Endometrium (tissue), 2 donors: Measurements from ENCODE around the gene ZBTB9.
A peak's percentile ranks its signal among the peaks of the same experiment; 100 is the strongest.

ENCODE experiments used
- FAIRE-seq: peaks from 2 replicates; lab custom pipeline; 2012; peaks lifted over from hg19 to GRCh38; lab: Jason Lieb, UNC
- donor health status: control.
- donor health status: control.

Gene ZBTB9, protein sequence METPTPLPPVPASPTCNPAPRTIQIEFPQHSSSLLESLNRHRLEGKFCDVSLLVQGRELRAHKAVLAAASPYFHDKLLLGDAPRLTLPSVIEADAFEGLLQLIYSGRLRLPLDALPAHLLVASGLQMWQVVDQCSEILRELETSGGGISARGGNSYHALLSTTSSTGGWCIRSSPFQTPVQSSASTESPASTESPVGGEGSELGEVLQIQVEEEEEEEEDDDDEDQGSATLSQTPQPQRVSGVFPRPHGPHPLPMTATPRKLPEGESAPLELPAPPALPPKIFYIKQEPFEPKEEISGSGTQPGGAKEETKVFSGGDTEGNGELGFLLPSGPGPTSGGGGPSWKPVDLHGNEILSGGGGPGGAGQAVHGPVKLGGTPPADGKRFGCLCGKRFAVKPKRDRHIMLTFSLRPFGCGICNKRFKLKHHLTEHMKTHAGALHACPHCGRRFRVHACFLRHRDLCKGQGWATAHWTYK

DNA sequence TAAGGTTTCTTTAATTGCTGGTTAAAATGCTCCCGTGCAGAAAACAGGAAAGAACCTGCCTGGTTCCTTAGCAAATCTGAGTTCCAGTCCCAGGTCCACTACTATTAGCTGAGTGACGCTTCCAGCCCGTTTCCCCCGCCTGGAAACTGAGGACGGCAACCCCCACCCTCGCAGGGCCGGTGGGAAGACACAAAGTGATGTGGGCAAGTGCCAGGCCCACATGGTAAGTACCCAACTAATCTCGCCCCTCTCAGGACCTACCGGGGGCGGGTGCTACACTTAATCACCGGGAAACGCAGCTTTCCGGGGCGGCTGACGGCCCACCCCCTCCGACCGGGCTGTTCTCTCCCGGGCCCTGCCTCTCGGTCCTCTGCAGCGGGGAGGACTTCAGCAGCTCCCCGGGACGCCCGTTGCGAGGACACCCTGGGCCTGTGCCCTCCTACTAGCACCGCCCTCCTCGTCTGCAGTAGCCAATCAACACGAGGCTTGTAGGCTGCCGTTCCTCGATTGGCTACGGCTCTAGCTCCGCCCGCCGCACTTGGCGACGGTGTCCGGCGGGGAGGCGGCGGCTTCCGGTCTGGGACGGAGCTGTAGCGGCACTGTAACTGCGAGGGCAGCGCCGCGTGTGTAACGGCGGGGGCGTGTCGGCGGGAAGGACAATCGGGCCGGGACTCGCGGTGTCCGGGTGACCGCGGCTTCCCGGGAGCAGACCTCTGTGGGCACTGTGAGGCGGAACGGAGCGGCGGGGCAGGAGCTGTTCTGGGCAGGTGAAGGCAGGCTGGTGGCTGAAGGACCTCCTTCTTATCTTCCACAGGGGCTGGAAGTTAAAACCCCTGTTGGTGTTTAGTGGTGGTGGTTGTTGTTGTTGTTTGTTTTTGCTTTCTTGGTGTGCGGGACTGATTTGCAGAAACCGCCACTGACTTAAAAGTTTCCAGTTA is at the start of gene ZBTB9:
Gene ZBTB9, plus strand, starts transcription at position 568 of the 938 bp plus-strand sequence. CDS start 525 bp downstream, outside the sequence.
- FAIRE-seq: peak; percentile 90

DNA sequence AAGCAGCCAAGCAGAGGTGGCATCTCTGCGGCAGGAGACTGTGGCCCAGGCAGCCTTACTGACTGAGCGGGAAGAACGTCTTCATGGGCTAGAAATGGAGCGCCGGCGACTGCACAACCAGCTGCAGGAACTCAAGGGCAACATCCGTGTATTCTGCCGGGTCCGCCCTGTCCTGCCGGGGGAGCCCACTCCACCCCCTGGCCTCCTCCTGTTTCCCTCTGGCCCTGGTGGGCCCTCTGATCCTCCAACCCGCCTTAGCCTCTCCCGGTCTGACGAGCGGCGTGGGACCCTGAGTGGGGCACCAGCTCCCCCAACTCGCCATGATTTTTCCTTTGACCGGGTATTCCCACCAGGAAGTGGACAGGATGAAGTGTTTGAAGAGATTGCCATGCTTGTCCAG is 49.5 kb upstream of the ZBTB9 start:
- no peak for FAIRE-seq

DNA sequence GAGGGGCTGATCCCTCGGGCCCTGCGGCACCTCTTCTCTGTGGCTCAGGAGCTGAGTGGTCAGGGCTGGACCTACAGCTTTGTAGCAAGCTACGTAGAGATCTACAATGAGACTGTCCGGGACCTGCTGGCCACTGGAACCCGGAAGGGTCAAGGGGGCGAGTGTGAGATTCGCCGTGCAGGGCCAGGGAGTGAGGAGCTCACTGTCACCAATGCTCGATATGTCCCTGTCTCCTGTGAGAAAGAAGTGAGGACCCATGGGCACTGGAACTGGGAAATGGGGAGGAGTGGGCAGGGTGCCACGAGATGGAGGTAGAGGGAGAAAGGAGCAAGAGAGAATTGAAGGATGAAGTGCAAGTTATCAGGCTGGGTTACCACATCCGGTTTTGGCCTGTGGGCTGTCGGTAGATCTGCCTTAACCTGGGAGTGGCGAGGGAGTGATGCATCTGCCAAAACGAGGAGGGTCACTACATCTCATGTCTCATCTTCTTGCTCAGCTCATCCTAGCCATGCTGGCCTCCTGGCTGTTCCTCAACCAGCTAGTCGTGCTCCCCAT is 48.9 kb upstream of the ZBTB9 start:
- FAIRE-seq: no peak

DNA sequence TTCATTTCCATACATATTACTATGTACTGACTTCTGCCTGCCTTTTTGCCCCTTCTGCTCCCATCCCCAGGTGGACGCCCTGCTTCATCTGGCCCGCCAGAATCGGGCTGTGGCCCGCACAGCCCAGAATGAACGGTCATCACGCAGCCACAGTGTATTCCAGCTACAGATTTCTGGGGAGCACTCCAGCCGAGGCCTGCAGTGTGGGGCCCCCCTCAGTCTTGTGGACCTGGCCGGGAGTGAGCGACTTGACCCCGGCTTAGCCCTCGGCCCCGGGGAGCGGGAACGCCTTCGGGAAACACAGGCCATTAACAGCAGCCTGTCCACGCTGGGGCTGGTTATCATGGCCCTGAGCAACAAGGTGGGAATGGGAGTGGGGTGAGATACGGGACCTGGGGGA is 48.2 kb upstream of the ZBTB9 start:
- FAIRE-seq: no peak

DNA sequence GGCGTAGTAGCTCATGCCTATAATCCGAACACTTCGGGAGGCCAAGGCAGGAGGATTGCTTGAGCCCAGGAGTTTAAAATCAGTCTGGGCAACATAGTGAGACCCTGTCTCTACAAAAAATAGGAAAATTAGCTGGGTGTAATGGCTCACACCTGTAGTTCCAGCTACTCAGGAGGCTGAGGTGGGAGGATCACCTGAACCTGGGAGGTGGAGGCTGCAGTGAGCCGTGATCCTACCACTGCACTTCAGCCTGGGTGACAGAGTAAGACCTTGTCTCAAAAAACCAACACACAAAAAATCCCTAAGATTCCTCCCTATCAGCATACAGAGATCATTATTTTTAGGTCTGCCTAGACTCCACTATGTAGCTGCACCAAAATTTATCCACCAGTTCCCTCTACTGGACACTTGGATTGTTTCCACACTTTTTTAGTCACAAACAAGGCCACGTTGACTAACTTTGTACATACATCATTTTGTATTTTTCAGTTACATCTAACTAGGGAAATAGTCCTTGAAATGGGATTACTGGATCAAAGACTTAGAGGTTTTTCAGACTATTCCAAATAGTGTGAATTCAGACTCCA is 47.2 kb upstream of the ZBTB9 start:
- FAIRE-seq: no peak

DNA sequence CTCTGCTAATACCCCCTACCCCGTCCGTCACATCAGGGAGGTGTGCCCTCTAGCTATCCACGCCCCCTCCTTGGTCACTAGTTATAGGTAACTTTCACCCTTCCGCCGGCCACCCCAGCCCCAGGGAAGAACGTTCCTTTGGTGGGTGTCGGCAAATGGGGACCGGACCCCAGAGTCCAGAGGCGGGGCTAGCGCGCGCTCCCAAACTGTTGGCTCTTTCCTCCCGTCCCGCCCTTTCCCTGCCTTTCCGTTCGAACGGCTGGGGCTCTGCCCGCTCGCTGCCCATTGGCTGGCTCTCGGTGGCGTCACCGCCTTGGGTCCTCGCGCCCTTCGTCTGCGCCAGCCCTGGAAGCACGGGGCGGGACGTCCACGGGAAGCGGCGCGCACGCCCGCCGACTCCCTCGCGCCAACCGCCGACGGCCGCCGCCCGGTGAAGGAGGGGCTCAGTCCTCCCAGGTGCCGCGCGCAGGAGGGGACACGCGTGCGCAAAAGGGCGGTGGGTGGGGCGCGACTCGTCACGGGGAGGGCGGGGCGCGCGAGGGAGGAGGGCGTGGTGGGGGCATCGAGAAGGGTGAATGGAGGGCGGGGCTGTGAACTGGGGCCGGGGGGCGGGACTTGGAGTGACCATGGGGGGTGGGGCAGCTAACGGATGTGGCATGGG is 44.2 kb upstream of the ZBTB9 start:
- FAIRE-seq: no peak

DNA sequence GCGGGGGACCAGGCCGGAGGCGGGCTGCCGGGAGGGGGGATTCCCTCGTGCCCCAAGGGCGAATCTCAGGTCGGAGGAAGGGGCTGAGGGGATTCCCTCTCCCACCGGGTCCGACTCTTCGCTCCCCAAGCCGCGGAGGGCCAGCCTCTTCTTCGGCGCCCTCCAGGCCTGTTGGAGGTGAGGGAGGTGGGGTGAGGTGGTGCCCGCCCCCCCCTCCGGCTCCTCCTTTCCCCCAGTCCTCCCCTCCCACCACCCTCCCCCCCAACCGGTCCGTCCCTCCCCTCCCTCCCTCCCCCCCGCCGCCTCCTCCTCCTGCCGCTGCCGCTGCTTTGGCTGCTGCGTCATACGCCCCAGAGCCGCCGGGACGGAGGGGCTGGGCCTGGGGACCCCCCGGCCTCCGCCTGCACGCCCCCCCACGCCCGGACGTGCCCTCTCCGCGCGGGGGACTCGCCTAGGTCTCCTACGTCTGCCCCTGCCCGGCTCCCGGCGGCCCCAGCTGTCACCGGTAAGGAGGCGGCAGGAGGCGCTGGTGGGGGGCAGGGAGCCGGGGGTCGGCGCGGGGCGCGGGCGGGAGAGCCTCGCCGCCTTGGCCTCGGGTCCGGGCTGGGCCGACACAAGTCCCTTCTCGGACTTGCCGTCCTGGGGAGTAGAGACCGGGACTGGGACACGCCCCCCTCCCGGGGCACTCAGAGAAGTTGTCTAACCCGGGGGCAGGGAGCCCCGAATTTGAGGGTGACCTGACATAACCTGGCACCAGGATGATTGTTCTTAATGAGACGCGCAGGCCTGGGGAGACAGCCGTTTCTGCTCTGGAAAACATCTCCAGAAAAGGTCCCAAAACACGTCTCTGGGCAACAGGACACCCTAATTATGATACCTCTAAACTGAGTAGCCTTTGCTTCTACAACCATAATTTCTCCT is 43.4 kb upstream of the ZBTB9 start, which contains the start of gene PHF1:
Gene PHF1, plus strand, starts transcription at position 304 of the 921 bp plus-strand sequence. CDS start 1,250 bp downstream, outside the sequence.
- FAIRE-seq: no peak

DNA sequence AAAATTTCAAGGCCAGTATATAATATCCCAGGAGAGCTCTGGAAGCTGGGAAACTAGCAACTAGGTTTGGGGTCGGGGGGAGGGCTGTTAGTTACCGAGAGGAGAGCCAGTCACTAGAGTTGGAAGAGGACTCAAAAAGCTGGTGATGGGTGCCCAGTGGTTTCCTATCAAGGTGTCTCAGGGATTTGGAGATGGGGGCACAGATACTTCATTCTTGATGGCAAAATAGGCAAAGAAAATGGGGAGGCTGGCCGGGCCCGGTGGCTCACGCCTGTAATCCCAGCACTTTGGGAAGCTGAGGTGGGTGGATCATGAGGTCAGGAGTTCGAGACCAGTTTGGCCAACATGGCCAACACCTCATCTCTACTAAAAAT is 42.8 kb upstream of the ZBTB9 start:
- FAIRE-seq: no peak

DNA sequence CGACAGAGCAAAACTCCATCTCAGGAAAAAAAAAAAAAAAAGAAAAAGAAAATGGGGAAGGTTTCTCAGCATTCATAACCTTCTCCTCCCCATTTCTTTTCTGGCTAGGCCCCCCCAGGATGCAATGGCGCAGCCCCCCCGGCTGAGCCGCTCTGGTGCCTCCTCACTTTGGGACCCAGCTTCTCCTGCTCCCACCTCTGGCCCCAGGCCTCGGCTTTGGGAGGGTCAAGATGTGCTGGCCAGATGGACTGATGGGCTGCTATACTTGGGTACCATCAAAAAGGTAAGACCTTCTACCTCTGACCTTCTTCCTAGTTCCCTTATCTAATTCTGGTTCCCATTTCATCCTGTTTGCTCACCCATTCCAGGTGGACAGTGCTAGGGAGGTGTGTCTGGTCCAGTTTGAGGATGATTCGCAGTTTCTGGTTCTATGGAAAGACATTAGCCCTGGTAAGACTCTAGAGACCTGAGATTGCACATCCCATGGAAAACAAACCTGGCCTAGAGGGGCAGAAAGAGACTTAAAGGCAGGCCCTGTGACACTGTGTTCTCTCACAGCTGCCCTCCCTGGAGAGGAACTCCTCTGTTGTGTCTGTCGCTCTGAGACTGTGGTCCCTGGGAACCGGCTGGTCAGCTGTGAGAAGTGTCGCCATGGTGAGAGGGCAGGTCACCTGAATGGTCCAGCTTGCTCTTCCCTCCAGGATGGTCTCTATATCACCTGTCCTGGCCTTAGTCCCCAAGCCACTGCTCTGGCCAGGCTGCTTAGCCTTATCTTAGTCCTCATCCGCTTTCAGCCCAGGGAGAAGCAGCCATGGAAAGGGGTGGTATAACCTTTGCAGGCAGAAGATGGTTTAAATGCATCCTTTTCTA is 42.0 kb upstream of the ZBTB9 start:
- no peak for FAIRE-seq

DNA sequence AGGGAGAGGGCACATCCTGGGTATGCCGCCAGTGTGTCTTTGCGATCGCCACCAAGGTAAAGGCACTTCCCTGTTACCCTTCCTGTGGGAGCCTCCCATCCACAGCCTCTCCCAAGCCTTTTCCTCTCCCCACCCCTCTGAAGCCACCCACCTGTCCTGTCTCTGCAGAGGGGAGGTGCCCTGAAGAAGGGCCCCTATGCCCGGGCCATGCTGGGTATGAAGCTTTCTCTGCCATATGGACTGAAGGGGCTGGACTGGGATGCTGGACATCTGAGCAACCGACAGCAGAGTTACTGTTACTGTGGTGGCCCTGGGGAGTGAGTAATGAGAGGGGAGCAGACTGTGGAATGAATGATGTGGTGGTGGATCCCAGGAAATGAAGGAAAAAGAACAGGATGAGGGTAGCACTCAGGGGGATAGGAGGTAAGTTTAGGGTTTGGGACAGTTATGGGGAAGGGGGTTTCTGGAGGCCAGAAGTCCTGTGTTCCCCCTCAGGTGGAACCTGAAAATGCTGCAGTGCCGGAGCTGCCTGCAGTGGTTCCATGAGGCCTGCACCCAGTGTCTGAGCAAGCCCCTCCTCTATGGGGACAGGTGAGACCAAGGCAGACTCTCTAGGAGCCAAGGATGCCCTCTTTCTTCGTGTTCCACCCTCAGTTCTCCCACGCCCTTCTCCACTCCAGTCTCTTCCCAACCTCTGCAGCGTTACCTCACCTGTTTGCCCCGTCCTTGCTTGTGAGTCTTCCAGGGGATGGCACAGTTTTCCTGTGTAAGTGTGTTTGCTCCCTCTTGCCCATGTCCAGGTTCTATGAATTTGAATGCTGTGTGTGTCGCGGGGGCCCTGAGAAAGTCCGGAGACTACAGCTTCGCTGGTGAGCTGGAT is 40.9 kb upstream of the ZBTB9 start:
- FAIRE-seq: no peak

DNA sequence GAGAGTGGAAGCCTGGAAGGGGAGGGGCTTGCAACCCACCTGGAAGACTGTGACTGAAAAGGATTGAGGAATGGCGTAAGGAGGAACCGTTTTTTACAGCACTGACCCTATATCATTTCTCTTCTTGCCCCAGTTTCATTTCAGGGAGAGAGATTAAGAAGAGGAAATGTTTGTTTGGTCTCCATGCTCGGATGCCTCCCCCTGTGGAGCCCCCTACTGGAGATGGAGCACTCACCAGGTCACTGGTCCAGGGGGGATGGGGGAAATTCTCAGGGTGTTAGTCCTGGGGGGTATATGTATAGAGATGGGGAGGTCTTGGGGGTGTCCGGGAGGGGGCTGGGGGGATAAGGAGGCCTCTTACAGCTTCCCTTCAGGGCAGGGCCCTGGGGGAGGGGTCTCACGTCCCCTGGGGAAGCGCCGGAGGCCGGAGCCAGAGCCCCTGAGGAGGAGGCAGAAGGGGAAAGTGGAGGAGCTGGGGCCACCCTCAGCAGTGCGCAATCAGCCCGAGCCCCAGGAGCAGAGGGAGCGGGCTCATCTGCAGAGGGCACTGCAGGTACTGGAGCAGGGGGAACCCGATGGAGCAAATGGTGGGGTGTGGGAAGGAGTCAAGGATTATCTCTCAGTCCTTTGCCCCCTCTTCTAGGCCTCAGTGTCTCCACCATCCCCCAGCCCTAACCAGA is 39.6 kb upstream of the ZBTB9 start:
- no peak for FAIRE-seq

DNA sequence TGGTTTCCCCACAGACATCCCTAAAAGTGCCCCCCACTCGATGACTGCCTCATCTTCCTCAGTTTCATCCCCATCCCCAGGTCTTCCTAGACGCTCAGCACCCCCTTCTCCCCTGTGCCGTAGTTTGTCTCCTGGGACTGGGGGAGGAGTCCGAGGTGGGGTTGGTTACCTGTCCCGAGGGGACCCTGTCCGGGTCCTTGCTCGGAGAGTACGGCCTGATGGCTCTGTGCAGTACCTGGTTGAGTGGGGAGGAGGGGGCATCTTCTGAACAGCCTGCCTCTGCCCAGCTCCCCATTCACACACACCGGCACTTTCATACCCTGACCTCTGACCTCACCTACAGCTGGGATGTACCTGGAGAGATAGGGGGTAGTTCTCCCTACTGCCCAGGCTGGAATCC is 38.5 kb upstream of the ZBTB9 start:
- no peak for FAIRE-seq

DNA sequence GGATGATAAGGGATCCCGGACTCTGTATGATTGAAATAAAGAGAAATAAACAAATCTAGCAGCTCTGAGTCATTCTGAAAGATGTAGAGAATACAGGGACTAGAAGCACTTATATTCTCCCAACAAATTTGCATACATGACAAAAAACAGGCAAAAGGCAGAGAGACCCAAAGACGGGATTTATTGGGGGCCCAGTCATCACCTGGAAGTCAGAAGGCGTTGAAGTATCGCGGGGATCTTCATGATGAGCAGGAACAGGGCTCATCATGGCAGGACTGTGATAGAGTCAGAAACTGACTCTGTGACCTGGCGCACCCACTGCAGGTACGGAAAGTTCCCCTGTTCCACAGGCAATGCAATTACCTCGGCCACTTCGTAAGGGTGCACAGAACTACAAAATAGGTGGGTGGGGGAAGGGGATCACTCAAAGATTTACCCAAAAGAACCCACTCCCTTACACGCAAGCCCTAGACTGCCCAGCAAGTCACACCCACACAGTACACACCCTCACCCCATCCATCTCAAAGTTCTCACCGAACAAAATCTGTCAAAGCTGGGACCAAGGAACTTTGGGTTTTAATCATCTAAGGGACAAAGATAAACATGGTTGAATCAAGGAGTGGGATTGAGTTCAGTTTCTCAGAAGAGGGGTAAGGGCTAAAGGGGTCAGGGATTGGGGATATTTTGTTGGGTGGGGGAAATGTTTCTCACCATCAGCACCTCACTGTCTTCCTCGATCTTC is 37.8 kb upstream of the ZBTB9 start:
- no peak for FAIRE-seq

DNA sequence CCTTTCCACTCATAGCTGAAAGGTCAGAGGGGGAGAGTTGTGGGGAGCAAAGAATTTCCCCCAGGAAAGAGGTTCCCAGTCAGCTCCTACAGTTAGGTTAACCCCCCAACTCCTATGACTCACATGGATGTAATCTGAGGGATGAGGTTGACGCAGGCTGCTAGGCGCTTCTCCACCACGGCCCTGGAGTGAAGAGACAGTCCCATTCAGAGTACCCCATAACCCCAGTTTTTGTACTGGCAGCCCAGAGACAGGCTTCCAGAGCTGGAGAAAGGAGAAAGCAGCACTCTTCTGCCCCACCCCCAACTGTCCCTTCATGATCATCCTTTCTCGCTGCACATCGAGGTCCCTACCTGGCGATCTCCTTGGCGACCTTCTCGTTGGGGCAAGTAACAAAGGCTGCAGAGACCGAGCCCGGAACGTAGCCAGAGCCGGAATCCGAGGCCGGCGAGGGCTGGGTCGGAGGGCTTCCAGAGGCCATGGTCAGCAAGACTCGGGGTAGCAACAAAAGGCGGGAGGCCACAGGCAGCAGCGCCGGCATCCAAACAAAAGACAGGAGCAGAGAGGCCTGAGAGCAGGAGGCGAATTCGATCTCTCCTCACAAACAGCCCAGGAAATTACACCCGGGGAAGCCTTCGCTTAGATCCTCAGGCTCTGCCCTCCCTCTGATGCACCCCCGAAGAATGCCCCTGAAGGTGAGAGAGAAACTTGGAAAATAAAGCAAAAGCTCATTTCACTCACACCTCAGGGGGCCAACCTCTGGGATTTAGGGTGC is 37.1 kb upstream of the ZBTB9 start:
- FAIRE-seq: no peak

DNA sequence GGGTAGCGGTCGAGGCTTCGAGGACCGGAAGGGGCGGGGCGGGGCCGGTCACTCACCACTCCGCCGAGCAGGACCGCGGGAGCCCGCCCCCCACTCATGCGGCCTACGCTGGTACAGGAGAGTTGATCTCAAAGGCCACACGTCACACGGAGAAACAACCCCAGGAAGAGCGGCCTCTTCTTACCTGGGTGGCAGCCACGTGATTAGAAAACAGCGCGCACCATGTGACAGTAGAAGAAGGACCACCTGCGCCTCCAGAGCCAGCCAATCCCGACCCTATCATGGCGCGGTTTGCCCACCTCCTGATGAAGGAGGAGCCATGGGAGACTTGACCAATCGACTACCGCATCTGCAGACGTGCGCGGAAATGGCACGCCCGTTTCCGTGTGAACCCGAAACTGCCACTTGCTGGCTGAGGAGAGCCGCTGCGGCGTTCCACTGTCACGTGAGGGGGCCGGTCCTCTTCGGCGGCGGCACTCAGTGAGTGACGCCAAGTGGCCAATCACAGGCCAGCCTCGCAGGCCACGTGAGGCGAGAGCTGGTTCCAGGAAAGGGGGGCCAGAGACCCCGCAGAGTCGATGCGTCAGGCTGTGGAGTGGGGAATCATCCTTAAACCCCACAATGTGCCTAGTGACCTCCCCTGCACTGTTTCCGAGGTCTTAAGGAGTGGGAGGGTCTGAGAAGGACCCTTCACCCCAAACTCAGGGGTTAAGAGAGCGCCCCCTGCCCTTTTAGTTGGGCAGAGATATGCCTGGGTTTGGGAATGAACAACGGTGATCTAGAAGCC is 36.3 kb upstream of the ZBTB9 start, which contains the start of gene CUTA:
Gene CUTA, minus strand, starts transcription at position 205 of the 787 bp plus-strand sequence. Its CDS starts 107 bp downstream, at position 98.
- FAIRE-seq: peak; percentile 99
